K562 (cell line): ENCODE results near the gene ATP8B4. TPM values are rescaled to one million over a fixed set of nuclear protein-coding genes. Genes with fewer than 3 reads are reported as not detected.

ENCODE experiments used
- ATAC-seq: fragments of 200-7000 bp; cut with Tn5 transposase; 3 replicates; pipeline ENCODE4 v1.9.1; 2020; ENCODE audit warnings: moderate library complexity
- BruUV-seq: library from RNA; stranded (reverse); fragments of 400-500 nt; replicated peaks from 2 replicates; lab custom pipeline; 2021; lab: Mats Ljungman, UMichigan
- CTCF ChIA-PET: fragments of 300-600 bp; formaldehyde crosslinking; extraction: SDS; loops from one replicate; lab custom pipeline; 2021; ENCODE audit warnings: low intra/inter-chr PET ratio; lab: Yijun Ruan, JAX
- POLR2A ChIA-PET: fragments of 300-600, 350-650 bp; sonication (Branson Sonifier 250); formaldehyde crosslinking; extraction: SDS; loops from one replicate; lab custom pipeline; 2021; ENCODE audit warnings: antibody characterized with exemption, inconsistent platforms; lab: Yijun Ruan, JAX
- DNase-seq, 4 experiments: peaks; one replicate each; pipeline versions ENCODE4 v3.0.0 to v3.0.0-alpha.2; 2011 to 2018; ENCODE audit warnings: low spot score in 3 of 4, mixed read lengths in 3 of 4; ENCODE audit errors: extremely low read depth in 1 of 4
- FAIRE-seq: peaks from 2 replicates; lab custom pipeline; 2011; peaks lifted over from hg19 to GRCh38; lab: Jason Lieb, UNC
- H2AFZ ChIP-seq: 2 replicates; pipeline ENCODE4 v1.6.0; 2011; ENCODE audit warnings: low read depth, low read length, control low read depth, inconsistent platforms
- H3K27ac ChIP-seq: fragments of 200-600 bp; 3 replicates; pipeline ENCODE4 v1.8.0; 2011; ENCODE audit warnings: low read depth, mild to moderate bottlenecking, control low read depth, inconsistent platforms, low read length, moderate library complexity, mixed read lengths; ENCODE audit errors: extremely low read depth
- H3K27me3 ChIP-seq, 2 experiments: fragments of 300-600 bp in 1 of 2; 2 replicates in 1 of 2; 3 replicates in 1 of 2; pipeline versions ENCODE4 v1.6.0 to v1.8.0; 2011; ENCODE audit warnings: inconsistent platforms in 2 of 2, low read length in 2 of 2, mild to moderate bottlenecking in 1 of 2, mixed read lengths in 1 of 2, moderate library complexity in 1 of 2; ENCODE audit not compliant: control insufficient read depth in 2 of 2, insufficient read depth in 2 of 2
- H3K36me3 ChIP-seq: fragments of 300-600 bp; 3 replicates; pipeline ENCODE4 v1.8.0; 2011; ENCODE audit warnings: mild to moderate bottlenecking, low read length, inconsistent platforms; ENCODE audit not compliant: control insufficient read depth, insufficient read depth
- H3K4me1 ChIP-seq, 2 experiments: fragments of 200-600 bp in 1 of 2; replicated peaks in 1 of 2; 2 replicates in 1 of 2; 3 replicates in 1 of 2; pipeline versions ENCODE4 v1.5.1 to v1.8.0; 2011; ENCODE audit warnings: inconsistent platforms in 2 of 2, low read length in 2 of 2, mild to moderate bottlenecking in 1 of 2, mixed read lengths in 1 of 2, moderate library complexity in 1 of 2; ENCODE audit not compliant: control insufficient read depth in 2 of 2, insufficient read depth in 2 of 2
- H3K4me2 ChIP-seq: 2 replicates; pipeline ENCODE4 v1.6.1; 2011; ENCODE audit warnings: low read length, control low read depth, inconsistent platforms, mixed read lengths; ENCODE audit not compliant: insufficient read depth
- H3K4me3 ChIP-seq: fragments of 200-600 bp; sonication (generic), shearing (Covaris generic); 2 replicates; pipeline ENCODE4 v1.5.1; 2016; ENCODE audit warnings: control low read depth, inconsistent platforms
- H3K79me2 ChIP-seq: fragments of 200-600 bp; 3 replicates; pipeline ENCODE4 v1.8.0; 2011; ENCODE audit warnings: low read length, inconsistent platforms; ENCODE audit not compliant: control insufficient read depth, insufficient read depth
- H3K9ac ChIP-seq, 2 experiments: 2 replicates each; pipeline versions ENCODE4 v1.6.0 to v1.6.1; 2011; ENCODE audit warnings: low read depth in 2 of 2, low read length in 2 of 2, control low read depth in 1 of 2, inconsistent platforms in 1 of 2, mild to moderate bottlenecking in 1 of 2, mixed read lengths in 1 of 2; ENCODE audit not compliant: insufficient read depth in 1 of 2
- H3K9me1 ChIP-seq: one replicate; pipeline ENCODE4 v1.6.0; 2011; ENCODE audit warnings: inconsistent platforms, mild to moderate bottlenecking, low read length, moderate library complexity; ENCODE audit not compliant: control insufficient read depth, insufficient read depth
- H3K9me3 ChIP-seq: replicated peaks from 2 replicates; pipeline ENCODE4 v1.5.1; 2011; ENCODE audit warnings: low read depth, low read length, inconsistent platforms; ENCODE audit not compliant: control insufficient read depth, insufficient read depth
- H4K20me1 ChIP-seq: replicated peaks from 2 replicates; pipeline ENCODE4 v1.6.1; 2011; ENCODE audit warnings: low read length, inconsistent platforms, mixed read lengths; ENCODE audit not compliant: control insufficient read depth, insufficient read depth
- BDP1 ChIP-seq: IDR thresholded peaks from 3 replicates; pipeline ENCODE4 v1.6.1; 2011; ENCODE audit not compliant: insufficient read length, insufficient read depth
- FOXP1 ChIP-seq: sonication (generic); formaldehyde crosslinking; IDR thresholded peaks from 2 replicates; pipeline ENCODE4 v1.8.0; 2022; ENCODE audit warnings: mild to moderate bottlenecking, missing genetic modification reagents
- HCFC1 ChIP-seq: IDR thresholded peaks from 2 replicates; pipeline ENCODE4 v1.6.1; 2012; ENCODE audit warnings: low read depth, low read length, improper control_type of control experiment
- LEF1 ChIP-seq: fragments of 450-650 bp; IDR thresholded peaks from 2 replicates; pipeline ENCODE4 v1.6.1; 2016; ENCODE audit warnings: mild to moderate bottlenecking
- POLR3A ChIP-seq: IDR thresholded peaks from 2 replicates; pipeline ENCODE4 v1.6.1; 2011; ENCODE audit warnings: borderline replicate concordance, mild to moderate bottlenecking, moderate library complexity; ENCODE audit not compliant: insufficient read length, insufficient read depth; ENCODE audit errors: extremely low read depth
- ZKSCAN8 ChIP-seq: fragments of 200-800 bp; sonication (Bioruptor generic); IDR thresholded peaks from 2 replicates; pipeline ENCODE4 v1.6.1; 2016; ENCODE audit warnings: missing genetic modification characterization, missing compliant biosample characterization
- ZNF12 ChIP-seq: sonication (generic); formaldehyde crosslinking; IDR thresholded peaks from 2 replicates; pipeline ENCODE4 v1.4.0; 2020; ENCODE audit warnings: mild to moderate bottlenecking, missing genetic modification reagents
- ZSCAN29 ChIP-seq: fragments of 450-650 bp; IDR thresholded peaks from 2 replicates; pipeline ENCODE4 v1.6.1; 2017
- WGBS: fragments of 100-300 bp; shearing (Covaris generic); methylation state at CpG from one replicate; pipeline ENCODE4 v1.1.6; 2016; ENCODE audit warnings: low coverage, mixed read lengths; ENCODE audit not compliant: insufficient coverage; ENCODE audit errors: missing lambda C conversion rate; 5-methylcytosine and 5-hydroxymethylcytosine counted together
- in situ Hi-C: fragments of 300-500 bp; cut with MboI; formaldehyde crosslinking; loops from 4 replicates; pipeline ENCODE4 v1.15.0; 2018; ENCODE audit warnings: inconsistent platforms, mixed read lengths
- intact Hi-C: fragments of 100-400 bp; cut with micrococcal nuclease; formaldehyde crosslinking; loops from 2 replicates; pipeline ENCODE4 v1.14.2; 2022
- polyA plus RNA-seq, 8 experiments: library from polyadenylated mRNA; depleted of rRNA in 4 of 8; stranded (reverse) in 5 of 8; unstranded in 3 of 8; fragments of >200 nt; fragmentation: Nextera tagmentation in 2 of 8; fragmentation: Illumina TruSeq in 1 of 8; extraction: Ambion mirVana in 2 of 8; extraction: Trizol in 1 of 8; gene quantifications; 2 replicates each; pipeline versions ENCODE4 v1.2.1 to v1.2.3, GENCODE V29; 2011 to 2014; ENCODE audit warnings: inconsistent platforms in 1 of 8, missing spikeins in 1 of 8
- total RNA-seq, 7 experiments: library from RNA; depleted of rRNA in 6 of 7; stranded (reverse); fragments of >200 nt in 6 of 7; fragmentation: Illumina TruSeq in 2 of 7; extraction: Trizol in 2 of 7; gene quantifications; 2 replicates each; pipeline versions ENCODE4 v1.2.1 to v1.2.3, GENCODE V29; 2011 to 2021; ENCODE audit warnings: low replicate concordance in 1 of 7
- TF ChIP-seq, protein P1 (sequence below): fragments of 150-350 bp; IDR thresholded peaks from 2 replicates; pipeline ENCODE4 v1.6.1; 2014; ENCODE audit warnings: low read depth, mild to moderate bottlenecking, low read length, borderline replicate concordance
- TF ChIP-seq, protein P2 (sequence below): IDR thresholded peaks from 3 replicates; pipeline ENCODE4 v1.6.1; 2011; ENCODE audit warnings: borderline replicate concordance, mild to moderate bottlenecking, moderate library complexity; ENCODE audit not compliant: insufficient read length; ENCODE audit errors: extremely low read depth

ATP8B4 gene
- total and polyA plus RNA-seq, 9 of the 15 experiments (the other 6 are each of a cell fraction or from before 2014, with no cell fraction given), result 0.14 to 2.5 (median 0.44) TPM

DNA sequence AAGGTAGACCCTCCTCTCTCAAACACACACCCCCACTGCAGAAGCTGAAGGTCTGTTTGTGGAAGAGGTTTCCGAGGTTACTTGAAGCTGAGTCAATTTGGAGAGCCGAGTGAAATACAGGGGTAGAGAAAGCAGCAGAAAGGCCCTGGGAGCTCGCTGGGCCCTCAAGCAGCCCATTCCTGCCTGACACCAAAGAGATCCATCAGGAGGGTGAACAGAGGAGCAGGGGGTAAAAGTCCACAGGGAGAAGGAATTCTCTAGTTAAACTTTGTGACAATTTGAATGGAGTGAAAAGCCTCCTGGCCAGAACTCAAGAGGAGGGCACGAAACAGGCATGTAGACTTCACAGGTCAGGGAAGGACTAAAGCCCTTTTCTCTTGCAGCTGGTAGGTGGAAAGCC is 49.3 kb upstream of the ATP8B4 start:
- ChIA-PET CTCF (no interaction called here), POLR2A (interaction anchor here (0.6 to 2.4 kb wide), 6 partner anchors 9 to 1195 kb away, joined by 3 to 11 read pairs (median 4); partner anchors contain the start of gene SLC27A2)
- Histone ChIP-seq H4K20me1 (no peaks in the 10 kb centered on the region), H3K9me1 (no peaks in the 10 kb centered on the region), H3K27ac (no peak overlapping the region; the same call in 2 of the 3 replicates), H3K27me3 (no peaks in the 10 kb centered on the region), H3K4me2 (no peak overlapping the region), H3K4me3 (no peak overlapping the region), H3K79me2 (no peaks in the 10 kb centered on the region), H2AFZ (peak overlapping the region; percentile 71), H3K4me1 (peaks cover 0 to 4% of the 10 kb centered on the region in 2 experiments; a peak in 2 of 5 replicates), H3K36me3 (no peaks in the 10 kb centered on the region), H3K9ac (peak overlapping the region in 1 of 2 experiments; percentile 52; a peak in 1 of 4 replicates), H3K9me3 (no peaks in the 10 kb centered on the region)
- WGBS, result 77% methylated on average over 4 of the region's 4 CpGs
- BruUV-seq, result no TSS peak
- intact Hi-C loops (no loop called here), in situ Hi-C loops (no loop called here)
- ATAC-seq (peak; percentile 37; the same call in 1 of the 3 replicates), FAIRE-seq (no peak), DNase-seq (no peak)
- no peak for TF ChIP-seq BDP1
- TF ChIP-seq HCFC1, result no peak
- TF ChIP-seq POLR3A, result no peak
- no peak for TF ChIP-seq FOXP1 (CRISPR knock-in tag)
- TF ChIP-seq LEF1, result no peak
- TF ChIP-seq, protein P1, sequence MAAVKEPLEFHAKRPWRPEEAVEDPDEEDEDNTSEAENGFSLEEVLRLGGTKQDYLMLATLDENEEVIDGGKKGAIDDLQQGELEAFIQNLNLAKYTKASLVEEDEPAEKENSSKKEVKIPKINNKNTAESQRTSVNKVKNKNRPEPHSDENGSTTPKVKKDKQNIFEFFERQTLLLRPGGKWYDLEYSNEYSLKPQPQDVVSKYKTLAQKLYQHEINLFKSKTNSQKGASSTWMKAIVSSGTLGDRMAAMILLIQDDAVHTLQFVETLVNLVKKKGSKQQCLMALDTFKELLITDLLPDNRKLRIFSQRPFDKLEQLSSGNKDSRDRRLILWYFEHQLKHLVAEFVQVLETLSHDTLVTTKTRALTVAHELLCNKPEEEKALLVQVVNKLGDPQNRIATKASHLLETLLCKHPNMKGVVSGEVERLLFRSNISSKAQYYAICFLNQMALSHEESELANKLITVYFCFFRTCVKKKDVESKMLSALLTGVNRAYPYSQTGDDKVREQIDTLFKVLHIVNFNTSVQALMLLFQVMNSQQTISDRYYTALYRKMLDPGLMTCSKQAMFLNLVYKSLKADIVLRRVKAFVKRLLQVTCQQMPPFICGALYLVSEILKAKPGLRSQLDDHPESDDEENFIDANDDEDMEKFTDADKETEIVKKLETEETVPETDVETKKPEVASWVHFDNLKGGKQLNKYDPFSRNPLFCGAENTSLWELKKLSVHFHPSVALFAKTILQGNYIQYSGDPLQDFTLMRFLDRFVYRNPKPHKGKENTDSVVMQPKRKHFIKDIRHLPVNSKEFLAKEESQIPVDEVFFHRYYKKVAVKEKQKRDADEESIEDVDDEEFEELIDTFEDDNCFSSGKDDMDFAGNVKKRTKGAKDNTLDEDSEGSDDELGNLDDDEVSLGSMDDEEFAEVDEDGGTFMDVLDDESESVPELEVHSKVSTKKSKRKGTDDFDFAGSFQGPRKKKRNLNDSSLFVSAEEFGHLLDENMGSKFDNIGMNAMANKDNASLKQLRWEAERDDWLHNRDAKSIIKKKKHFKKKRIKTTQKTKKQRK, result no peak
- no peak for TF ChIP-seq ZNF12 (CRISPR knock-in tag)
- TF ChIP-seq, protein P2, sequence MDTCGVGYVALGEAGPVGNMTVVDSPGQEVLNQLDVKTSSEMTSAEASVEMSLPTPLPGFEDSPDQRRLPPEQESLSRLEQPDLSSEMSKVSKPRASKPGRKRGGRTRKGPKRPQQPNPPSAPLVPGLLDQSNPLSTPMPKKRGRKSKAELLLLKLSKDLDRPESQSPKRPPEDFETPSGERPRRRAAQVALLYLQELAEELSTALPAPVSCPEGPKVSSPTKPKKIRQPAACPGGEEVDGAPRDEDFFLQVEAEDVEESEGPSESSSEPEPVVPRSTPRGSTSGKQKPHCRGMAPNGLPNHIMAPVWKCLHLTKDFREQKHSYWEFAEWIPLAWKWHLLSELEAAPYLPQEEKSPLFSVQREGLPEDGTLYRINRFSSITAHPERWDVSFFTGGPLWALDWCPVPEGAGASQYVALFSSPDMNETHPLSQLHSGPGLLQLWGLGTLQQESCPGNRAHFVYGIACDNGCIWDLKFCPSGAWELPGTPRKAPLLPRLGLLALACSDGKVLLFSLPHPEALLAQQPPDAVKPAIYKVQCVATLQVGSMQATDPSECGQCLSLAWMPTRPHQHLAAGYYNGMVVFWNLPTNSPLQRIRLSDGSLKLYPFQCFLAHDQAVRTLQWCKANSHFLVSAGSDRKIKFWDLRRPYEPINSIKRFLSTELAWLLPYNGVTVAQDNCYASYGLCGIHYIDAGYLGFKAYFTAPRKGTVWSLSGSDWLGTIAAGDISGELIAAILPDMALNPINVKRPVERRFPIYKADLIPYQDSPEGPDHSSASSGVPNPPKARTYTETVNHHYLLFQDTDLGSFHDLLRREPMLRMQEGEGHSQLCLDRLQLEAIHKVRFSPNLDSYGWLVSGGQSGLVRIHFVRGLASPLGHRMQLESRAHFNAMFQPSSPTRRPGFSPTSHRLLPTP, result no peak
- no peak for TF ChIP-seq ZKSCAN8 (CRISPR knock-in tag)
- no peak for TF ChIP-seq ZSCAN29
